Measurements from ENCODE around the gene ATP6V0E2. TPM values are rescaled to one million over a fixed set of nuclear protein-coding genes. Genes with fewer than 3 reads are reported as not detected.
"Not testable (repeated sequence)": the region's sequence is repeated elsewhere in the genome, so short reads cannot be mapped to it uniquely, and the experiment has no call there.

The ATP6V0E2 gene
- polyA plus RNA-seq (ENCODE audit: insufficient read length) = 6.6 TPM

DNA sequence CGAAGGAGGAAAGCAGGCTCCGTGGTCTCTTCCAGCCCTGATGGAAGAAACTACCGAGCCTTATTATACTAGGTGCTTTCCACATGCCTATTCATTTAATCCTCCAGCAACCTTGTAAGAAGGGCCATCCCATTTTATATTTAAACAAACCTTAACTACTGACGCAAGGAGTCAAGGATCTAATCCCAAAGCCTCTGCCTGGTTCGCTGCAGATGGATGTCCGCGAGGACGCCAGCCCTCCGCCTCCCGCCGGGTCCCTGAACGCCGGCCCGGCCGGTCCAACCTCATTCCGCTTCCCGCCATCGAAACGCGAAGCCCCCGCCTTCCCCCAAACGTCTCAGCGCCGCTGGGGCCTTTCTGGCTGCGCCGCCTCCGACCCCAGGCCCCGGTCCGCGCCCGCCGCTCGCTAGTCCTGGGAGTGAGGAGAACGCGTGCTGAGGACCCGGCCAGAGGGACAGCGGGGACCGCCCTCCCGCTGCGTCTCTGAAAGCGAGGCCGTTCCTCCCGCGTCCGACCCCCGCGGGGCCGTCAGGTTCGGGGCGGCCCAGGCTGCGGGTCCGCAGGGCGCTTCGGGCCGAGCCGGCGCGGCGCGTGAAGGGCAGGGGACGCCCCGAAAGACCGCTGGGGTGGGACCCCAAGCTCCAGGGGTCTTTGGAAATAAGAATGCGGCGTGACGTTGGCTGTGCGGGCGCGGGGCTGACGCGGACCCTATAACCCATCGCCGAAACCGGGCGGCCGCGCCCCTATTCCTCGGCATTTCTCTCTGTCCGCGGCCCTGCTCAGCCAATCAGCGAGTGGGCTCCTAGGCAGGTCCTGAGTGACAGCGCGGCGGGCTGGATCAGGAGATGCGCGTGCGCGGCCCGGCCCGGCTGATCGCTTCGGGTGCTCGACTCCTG is at the start of gene ATP6V0E2:
ATP6V0E2 (plus strand) TSS at position 896 of the 896 bp plus-strand sequence. CDS start 97 bp downstream, outside the sequence.
- peak; percentile 93 for DNase-seq

DNA sequence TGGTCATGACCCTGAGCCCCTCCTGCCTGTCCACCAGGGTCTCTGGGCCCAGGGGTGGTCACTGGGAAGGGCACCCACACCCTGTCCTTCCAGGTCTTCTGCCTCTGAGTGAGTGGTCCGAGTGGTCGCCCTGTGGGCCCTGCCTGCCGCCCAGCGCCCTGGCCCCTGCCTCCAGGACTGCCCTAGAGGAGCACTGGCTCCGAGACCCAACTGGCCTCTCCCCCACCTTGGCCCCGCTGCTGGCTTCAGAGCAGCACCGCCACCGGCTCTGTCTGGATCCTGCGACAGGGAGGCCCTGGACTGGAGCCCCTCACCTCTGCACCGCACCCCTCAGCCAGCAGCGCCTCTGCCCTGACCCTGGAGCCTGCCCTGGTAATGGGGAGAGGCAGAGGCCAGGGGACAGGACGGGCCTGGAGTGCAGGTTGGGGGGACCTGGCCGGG is 49.4 kb upstream of the ATP6V0E2 start:
- DNase-seq = no peak

- no peak for DNase-seq
Measured at GRCh38 chr7:149824748-149825566, 48.8 kb upstream of the ATP6V0E2 start.

DNA sequence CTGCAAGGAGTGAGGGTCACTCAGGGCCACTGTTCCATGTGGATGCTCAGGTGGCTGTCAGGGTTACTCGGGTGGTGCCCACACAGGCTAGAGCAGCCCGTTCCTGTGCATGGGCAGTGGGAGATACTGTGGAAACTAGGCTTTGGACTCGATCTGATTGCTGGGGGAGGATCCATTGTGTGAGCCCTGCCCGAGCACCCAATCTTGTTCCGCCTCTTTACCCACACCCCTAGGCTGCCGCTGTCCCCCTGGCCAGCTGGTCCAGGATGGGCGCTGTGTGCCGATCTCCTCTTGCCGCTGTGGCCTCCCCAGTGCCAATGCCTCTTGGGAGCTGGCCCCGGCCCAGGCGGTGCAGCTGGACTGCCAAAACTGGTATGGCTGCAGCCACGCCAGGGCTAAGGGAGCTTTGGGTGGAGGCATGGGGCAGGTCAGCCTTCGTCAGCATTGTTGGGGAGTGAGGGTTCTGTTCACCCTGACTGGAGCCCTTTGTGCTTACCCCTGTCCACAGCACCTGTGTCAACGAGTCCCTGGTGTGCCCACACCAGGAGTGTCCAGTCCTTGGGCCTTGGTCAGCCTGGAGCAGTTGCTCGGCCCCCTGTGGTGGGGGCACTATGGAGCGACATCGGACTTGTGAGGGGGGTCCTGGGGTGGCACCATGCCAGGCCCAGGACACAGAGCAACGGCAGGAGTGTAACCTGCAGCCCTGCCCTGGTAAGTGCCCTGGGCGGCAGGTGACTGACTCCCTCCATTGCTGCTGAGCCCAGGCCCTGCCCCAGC is 48.0 kb upstream of the ATP6V0E2 start:
- DNase-seq = no peak

DNA sequence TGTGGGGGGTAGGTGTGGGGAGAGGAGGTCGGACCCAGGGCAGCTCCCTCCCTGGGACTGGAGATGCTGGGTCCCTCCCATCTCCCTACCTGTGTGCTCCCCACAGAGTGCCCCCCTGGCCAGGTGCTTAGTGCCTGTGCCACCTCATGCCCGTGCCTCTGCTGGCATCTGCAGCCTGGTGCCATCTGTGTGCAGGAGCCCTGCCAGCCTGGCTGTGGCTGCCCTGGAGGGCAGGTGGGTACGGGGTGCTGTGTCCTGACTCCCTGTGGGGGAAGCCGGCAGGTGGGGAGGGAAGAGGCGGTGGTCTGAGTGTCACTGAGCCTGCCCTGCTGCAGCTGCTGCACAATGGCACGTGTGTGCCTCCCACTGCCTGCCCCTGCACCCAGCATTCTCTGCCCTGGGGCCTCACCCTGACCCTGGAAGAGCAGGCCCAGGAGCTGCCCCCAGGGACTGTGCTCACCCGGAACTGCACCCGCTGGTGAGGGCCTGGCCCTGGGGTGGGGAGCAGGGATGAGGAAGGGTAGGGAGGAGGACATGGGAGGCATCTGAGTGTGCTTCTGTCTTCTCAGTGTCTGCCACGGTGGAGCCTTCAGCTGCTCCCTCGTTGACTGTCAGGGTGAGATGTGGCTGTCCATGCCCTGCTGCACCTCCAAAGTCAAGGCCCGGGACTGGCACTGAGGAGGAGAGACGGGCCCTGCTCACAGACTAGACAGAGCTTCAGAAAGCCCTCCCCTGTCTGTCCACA is 47.3 kb upstream of the ATP6V0E2 start:
- no peak for DNase-seq

- no peak for DNase-seq
Measured at GRCh38 chr7:149827089-149827981, 46.4 kb upstream of the ATP6V0E2 start.

- DNase-seq = no peak
Measured at GRCh38 chr7:149828357-149829309, 45.1 kb upstream of the ATP6V0E2 start.

- DNase-seq = not testable (repeated sequence)
Measured at GRCh38 chr7:149830527-149830926, 43.2 kb upstream of the ATP6V0E2 start.

DNA sequence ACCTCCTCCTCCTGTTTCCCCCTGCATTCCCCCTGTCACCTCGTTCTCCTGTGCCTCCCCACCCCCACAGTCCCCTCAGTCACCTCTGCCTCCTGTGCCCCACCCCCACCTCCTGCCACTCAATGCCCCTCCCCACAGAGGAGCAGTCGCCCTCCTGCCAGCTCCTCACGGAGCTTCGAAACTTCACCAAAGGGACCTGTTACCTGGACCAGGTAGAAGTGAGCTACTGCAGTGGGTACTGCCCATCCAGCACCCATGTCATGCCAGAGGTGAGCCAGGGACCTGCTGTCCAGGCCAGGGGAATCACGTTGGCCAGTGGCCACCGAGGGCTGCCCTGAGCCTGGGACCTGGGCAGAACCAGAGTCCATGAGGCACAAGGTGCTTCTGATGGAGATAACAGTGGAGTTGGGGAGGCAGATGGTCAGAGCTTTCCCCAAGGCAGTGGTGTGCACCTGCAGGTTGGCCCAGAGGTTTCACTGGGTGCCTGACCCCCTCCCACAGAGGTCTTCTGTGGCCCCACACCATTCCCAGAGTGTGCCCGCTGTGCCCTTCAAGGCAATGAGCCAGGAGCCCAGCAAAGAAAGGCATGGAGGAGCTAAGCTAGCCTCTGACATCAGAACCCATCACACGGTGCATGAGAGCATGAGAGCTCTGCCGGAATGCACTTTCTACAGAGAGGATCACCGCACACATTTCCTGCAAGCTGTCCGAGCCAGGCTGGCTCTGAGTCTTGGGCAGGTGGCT is 42.6 kb upstream of the ATP6V0E2 start:
- no peak for DNase-seq

DNA sequence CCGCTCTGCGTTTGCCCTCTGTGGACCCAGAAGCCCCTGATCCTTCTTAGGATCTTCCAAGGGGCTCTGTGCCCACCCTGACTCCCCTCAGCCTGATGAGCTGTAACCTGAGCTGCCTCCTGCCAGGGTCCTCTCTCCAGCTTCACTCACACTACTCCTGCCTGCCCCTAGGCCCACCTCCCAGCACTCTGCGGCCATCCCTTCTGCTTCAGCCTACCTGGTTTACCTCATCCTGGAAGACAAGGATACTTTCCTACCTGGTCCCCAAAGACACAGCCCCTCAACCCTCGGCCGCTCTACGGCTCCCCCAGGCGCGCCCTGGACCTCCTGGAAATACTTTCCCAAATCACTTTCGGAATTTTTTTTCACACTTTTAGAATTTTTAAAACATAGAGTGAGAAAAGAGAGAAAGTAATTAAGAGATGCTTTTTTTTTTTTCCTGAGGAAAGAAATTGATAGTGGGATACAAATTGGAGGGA is 42.0 kb upstream of the ATP6V0E2 start:
- DNase-seq = no peak

GRCh38 chr7:149832332-149833041 is 41.3 kb upstream of the ATP6V0E2 start:
- DNase-seq = no peak

DNA sequence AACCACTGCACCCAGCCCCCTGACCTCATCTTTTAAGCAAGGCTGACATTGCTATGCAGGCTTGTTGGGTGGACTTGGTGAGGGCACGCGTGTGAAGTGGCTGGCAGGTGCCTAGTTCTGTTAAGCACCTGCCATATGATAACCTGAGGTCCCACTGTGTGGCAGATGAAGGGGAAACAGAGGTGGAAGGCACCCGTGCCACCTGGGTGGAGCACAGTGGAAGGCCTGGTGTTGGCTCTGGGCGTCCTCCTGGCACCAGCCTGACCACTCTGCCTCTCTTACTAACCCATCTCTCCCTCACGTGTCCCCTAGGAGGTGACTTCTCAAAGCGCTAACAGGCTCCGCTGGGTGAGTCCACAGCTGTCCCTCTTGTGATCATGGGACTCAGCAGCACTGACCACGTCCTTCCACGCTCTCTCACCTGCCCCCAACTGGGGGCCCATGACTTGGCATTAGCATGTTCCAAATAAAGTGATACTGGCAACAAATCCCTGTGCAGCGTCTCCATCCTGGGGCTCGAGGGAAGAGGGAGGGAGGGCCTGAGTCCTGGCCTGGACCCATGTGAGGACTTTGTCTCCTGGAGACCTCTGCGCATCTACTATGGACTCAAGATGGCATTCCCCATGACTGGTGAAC is 40.2 kb upstream of the ATP6V0E2 start:
- DNase-seq = no peak

DNA sequence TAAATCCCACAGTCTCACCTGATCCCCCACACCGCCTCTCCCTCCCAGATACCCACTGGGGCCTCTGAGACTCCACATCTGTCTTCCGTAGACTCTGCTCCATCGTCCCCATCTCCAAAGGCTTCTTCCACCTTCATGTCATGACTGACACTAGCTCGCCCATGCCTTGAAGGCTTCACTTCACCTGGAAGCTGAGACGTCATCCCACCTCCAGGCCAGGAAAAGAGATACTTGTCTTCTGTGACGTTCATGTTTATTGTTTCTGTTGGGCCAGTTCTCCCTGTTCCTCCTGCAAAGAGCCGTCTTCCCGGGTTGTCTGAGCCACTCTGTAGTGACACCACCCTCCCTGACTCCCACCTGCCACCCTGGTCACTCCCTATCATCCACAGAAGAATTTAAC is 39.2 kb upstream of the ATP6V0E2 start:
- DNase-seq = no peak

DNA sequence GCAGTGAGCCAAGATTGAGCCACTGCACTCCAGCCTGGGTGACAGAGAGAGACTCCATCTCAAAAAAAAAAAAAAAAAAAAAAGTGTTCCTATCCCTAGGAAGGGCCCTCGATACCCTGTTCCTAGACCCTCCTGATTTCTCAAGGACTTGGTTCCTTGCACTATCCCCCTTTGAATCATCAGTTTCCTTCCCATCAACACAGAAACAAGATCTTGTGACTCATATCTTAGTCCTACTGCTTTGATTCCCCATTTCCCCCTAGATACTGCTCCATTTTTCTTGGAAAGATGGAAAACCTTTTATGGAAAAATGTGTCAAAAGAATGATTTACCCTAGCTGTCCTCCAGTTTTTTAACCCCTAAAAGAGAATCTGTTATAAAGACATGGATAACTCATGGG is 37.3 kb upstream of the ATP6V0E2 start:
- no peak for DNase-seq

DNA sequence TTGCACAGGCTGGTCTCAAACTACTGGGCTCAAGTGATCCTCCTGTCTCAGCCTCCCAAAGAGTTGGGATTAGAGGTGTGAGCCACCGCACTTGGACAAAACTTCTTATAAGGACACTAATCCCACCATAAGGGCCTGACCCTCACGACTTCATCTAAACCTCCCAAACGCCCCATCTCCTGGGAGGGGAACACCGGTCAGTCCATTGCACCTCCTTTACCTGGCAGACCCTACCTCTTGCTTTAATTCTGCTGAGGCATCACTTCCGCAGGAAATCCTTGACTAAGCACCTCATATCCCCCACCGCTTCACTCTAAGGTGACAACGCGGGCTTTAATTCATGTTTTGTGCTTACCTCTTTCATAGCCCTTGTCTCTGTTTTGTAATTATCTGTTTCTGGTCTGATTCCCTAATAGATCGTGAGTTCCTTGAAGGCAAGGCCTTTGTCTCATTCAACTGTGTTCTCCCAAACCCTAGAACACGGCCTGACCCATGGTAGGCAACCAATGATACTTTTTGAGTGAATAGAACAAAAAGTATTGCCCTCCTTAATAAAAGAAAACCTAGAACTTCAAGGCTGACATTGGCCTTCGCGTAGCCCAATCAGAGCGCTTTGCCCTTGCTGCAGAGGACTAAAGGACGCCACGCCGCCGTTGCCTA is 36.1 kb upstream of the ATP6V0E2 start:
- no peak for DNase-seq

DNA sequence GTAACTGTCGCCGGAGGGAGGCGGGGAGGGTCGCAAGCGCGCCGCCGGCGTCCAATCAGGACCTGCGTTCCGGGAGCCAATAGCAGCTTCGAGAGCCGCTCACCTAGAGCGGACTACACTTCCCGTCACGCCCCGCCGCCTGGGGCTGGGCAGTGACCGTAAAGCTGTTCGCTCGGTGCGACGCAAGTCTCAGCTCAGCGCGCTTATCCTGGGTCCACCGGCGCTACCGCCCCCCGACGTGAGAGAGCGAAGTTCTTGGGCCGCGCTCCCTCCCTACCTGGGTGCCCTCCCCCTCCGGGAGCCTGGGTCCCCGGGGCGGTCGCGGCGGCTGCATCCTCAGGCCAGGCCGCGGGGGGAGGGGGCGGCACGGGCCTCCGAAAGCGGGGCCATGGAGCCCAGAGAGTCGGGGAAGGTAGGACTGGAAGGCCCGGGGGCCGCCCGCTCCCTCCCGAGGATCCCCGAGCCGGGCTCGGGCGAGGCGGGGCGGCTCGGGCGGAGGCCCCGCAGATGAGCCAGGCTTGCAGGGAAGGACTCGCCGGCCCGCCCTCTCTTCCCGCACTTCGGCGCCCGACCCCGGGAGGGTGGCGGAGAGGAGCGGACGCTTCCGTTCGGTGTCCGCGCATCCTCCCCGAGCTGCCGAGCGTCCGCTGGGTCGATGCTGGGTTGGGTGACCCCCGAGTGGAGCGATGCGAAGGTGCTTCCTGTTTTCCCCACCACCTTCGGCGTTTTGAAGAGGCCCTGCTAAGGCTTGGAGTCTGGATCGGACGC is 35.4 kb upstream of the ATP6V0E2 start, which contains the start of gene ZNF862:
ZNF862 (plus strand) TSS at position 152 of the 768 bp plus-strand sequence; CDS start at position 389, 237 bp downstream.
- DNase-seq = peak; percentile 98
